HL-60/S4 treated with retinoic acid at 250 ng/mL for 4 days and 3 days (cell line): ENCODE results near the gene CEACAM18.

ENCODE experiments used
- in situ Hi-C: fragments of 300-500 bp; cut with MboI; formaldehyde crosslinking; loops from 2 replicates; pipeline ENCODE4 v1.7.0; 2022; ENCODE audit warnings: low sequenced_read_pairs

Gene CEACAM18

DNA sequence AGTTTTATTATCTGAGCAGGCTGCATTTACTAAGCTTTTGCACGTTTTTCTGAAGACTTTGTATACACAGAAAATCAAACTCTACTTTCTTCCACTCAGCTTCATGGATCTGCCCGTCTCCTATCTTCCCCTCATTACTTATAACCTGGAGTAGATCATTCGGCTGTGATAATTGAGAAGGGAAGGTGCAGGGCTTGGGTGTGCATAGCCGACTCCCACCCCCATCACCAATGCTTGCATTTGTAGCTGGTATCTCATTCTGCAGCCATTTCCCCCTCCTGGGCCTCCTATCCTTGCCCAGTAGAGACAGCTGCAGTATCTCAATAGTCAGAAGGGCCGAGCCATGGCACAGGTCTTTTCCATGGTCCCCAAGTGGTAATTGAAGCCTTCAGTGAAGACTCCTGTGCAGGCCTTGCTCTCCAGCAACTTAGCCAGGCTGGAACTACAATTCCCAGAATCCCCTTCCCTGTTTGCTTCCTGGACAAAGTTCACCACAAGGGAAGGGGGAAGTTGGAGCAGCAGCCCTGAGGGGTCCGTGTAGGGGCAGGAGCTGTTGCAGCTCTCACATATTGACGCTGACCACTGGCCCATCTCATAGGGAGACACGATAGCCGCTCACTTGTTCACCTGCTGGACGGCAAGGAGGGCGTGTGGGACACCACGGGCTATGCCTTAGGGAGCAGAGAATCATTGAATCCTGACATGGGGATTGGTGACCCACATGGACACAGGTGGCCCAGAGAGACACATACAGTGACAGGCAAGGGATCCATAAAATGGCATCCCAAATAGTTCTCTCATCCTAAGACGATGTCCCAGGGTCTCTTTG lies 18.0 kb upstream of the CEACAM18 start:
- in situ Hi-C loops, result loop anchor here (25.0 kb wide), 1 partner anchor 327 kb away; the partner anchor contains the start of gene FPR3

DNA sequence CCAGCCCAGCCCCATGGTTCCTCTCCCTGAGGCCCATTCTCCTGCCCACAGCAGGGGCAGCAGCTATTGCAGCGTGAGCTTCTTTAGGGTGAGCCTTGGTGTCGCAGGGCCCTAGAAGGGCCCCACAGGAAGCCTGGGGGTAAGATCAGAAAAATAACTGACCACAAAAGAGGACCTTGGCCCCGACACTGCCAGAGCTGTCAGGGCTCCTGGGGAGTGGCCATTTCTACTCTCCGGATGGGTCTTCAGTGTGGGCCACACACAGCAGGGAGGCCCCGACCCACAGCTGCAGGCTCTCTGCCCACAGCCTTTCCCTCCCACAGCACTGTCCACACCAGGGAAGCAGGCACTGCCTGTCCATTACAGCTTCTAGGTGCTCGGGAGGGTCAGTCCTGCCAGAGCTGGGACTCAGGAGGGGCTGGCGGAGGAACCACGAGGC lies 16.6 kb upstream of the CEACAM18 start:
- in situ Hi-C loops, result loop anchor here (25.0 kb wide), 1 partner anchor 326 kb away; the partner anchor contains the start of gene FPR3

DNA sequence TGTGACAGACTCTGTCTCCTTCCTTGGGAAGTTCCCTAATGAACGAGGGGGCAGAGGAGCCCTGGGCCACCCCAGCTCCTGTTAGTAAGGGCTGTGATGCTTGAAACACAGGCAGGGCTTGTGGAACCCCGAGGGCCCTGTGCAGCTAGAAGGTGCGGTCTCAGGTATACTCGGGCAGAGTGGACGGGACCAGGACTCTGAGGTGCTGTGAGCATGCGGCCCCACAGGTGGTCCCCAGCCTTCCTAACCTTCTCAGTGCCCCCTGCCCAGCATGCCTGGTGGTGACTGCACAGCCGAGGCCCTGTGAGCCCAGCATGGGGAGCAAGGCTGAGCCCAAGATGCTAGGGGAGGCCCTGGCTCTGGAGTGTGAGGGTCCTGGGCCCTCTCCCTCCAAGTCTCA lies 16.1 kb upstream of the CEACAM18 start:
- in situ Hi-C loops, result loop anchor here (25.0 kb wide), 1 partner anchor 325 kb away; the partner anchor contains the start of gene FPR3

DNA sequence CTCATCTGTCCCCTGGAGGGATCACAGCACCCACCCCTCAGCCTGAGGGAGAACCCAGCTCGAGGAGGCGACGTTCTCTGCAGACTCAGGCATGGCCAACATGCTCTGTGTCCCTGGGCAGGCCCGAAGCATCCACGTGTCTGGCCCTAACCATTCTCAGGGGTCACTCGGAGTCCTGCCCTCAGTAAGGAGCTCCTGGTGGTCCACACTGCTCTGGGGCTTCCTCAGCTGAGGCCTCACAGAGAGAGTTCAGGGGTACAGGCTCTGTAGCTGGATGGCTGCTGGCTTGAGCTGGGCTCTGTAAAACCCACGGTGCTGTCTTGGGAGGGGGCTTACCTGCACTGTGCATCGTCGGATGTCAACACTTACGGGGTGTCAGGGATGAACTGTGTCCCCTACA lies 15.7 kb upstream of the CEACAM18 start:
- in situ Hi-C loops, result loop anchor here (25.0 kb wide), 1 partner anchor 325 kb away; the partner anchor contains the start of gene FPR3

DNA sequence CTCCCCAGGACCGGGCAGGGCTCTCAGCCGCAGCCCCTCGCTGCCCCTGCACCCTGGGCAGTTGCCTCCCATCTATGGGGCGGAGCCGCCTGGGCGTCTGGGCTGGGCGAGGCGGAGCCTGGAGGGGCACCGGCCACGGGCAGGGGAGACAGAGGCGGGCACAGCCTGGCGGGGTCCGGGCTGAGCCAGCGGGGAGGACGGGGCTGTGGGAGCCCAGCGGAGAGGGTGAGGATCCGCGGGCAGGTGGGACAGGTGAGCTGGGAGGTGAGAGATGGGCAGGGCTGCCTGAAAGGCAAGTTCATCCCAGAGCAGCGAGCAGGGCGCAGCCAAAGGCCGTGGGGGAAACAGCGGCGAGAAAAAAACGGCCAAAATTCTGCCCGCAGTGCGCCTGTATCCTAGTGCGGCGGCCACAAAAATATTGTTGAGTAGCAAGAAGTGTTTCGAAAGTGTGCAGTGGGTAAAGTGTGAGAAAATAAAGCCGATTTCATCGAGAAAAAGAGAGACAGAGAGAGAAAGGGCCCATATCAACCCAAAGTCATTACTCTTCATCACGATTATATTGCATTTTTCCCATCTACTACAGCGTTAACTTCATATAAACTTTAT lies 14.3 kb upstream of the CEACAM18 start:
- in situ Hi-C loops, result loop anchor here (25.0 kb wide), 1 partner anchor 323 kb away; the partner anchor contains the start of gene FPR3

DNA sequence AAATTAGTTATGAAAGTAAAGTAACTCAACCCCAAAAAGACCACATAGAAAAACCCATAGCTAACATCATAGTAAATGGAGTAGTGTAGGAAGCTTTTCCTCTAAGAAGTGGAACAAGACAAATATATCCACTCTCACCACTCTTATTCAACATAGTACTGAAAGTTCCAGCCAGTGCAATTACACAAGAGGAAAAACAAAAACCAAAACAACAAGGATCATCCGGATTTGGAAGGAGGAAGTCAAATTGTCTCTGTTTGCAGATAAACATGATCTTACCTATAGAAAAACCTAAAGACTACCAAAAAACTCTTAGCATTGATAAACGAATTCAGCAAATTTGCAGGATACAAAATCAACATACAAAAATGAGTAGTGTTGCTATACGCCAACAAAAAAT lies 11.6 kb upstream of the CEACAM18 start:
- in situ Hi-C loops, result loop anchor here (25.0 kb wide), 1 partner anchor 321 kb away; the partner anchor contains the start of gene FPR3

DNA sequence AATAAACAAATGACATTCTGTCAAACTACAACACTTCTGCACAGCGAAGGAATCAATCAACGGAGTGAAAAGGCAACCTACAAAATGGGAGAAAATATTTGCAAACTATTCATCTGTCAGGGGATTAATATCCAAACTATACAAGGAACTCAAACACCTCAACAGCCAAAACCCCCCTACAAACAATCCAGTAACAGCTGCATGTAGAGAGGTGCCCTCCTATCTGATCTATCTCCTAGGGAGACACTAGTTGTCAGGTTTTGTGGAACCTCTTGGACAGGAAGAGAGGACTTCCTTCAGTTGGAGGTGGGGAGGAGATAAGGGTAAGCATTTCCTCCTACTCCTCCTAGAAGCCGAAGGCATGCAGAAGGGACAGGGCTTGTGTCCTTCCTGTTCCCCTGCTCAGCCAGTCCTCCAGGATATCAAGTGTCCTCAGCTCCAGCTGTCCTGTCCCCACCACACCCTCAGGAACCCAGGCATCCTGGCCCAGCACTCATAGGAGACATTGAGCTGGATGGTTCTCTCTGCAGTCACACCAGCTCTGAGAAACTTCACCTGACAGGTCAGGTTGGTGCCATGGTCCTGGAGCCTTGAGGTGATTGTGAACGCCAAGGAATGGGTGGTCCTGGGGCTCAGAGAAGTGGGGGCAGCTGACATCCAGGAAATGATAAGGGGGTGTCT lies 10.3 kb upstream of the CEACAM18 start:
- in situ Hi-C loops, result loop anchor here (25.0 kb wide), 1 partner anchor 319 kb away; the partner anchor contains the start of gene FPR3

DNA sequence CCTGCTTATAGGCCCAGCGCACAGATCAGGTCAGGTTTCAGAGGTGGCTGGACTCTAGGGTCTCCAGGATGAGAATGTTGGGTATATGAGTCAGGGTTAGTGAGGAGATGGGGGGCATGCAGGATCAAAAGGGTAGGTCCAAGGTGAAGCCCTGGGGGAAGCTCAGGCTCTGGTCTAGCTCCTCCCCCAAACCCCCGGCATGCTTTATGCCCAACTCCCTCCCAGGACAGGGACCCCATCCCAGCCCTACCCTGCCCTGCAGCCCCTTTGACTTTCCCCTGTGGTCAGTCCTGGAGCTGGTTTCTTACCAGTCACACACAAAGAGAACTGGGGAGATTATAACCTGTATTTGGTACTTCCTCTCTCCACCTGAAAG lies 9.8 kb upstream of the CEACAM18 start:
- in situ Hi-C loops, result loop anchor here (25.0 kb wide), 1 partner anchor 319 kb away; the partner anchor contains the start of gene FPR3

DNA sequence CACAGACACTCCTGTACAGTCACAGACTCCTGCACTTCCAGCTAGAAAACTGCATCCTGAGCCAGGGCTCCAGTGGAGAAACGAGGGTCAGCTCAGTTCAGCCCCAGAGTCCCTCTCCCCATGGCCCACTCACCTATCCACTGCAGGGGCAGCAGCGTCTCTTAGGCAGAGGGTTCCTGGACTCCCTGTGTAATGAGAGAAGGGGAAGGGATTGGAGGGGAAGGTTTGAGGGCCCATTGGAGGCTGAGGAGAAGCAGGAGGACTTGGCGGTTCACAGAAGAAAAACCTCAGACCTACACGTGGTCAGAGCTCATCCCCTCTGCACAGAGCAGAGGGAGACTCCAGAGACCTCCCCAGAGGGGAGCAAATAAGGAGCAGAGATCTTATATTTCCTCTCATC lies 9.2 kb upstream of the CEACAM18 start:
- in situ Hi-C loops, result loop anchor here (25.0 kb wide), 1 partner anchor 318 kb away; the partner anchor contains the start of gene FPR3

DNA sequence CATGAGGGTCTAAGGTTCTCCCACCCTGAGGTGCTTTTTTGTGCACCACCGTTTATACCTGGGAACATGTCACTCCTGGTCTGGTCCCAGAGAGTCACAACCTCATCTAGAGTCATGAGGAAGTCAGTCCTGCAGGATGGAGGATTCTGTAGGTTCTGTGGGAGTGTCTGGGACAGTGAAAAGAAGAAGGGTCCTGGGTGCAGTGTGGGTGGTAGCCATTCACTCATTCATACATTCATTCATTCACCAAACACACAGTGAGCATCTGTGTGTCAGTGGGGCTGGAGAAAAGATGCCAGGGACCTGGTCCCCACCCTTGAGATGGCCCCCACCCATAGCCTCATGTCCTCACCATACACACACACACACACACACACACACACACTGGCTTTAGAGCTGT lies 8.7 kb upstream of the CEACAM18 start:
- in situ Hi-C loops, result loop anchor here (25.0 kb wide), 1 partner anchor 318 kb away; the partner anchor contains the start of gene FPR3

DNA sequence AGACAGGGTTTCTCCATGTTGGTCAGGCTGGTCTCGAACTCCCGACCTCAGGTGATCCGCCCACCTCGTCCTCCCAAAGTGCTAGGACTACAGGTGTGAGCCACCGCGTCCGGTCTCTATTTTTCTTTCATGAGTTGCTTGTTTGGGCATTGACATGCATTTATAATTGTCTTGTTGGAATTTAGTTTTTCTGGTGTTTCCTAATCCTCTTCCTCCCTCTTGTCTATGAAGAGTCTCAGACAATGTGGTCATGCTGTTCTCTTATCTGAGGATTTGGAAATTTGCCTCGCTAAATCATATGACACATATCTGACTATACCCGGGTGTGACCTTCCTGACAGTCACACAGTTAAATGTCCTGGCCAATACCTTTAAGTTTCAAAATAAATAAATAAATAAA lies 7.4 kb upstream of the CEACAM18 start:
- in situ Hi-C loops, result loop anchor here (25.0 kb wide), 1 partner anchor 316 kb away; the partner anchor contains the start of gene FPR3

DNA sequence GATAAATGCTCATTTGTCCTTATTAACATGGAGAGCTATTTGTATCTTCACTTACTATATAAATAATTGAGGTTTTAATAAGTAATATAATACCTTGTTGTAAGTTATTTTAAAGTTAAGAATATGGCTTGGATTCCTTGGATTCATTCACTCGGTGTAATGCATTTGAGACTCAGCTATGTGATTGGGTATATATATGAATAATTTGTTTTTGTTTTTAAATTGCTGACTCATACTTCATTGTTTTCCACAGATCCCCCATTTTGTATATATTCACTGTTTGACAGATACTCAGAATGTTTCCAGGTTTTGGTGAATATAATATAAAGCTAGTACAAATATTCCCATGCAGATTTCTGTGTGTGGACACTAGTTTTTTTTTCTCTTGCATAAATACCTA lies 6.8 kb upstream of the CEACAM18 start:
- in situ Hi-C loops, result loop anchor here (25.0 kb wide), 1 partner anchor 316 kb away; the partner anchor contains the start of gene FPR3

DNA sequence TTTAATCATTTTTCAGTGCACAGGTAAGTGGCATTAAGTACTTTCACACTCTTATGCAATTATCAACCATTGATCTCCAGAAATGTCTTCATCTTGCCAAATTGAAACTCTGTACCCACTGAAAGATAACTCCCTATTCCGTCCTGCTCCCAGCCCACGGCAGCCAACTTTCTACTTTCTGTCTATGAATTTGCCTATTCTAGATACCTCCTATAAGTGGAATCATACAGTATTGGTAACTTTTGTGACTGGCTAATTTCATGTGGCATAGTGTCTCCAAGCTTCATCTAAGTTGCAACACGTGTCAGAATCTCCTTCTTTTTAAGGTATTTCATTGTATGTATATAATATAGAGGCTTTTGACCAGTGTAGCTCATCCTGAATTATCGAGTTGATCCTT lies 5.7 kb upstream of the CEACAM18 start:
- in situ Hi-C loops, result loop anchor here (25.0 kb wide), 1 partner anchor 315 kb away; the partner anchor contains the start of gene FPR3

DNA sequence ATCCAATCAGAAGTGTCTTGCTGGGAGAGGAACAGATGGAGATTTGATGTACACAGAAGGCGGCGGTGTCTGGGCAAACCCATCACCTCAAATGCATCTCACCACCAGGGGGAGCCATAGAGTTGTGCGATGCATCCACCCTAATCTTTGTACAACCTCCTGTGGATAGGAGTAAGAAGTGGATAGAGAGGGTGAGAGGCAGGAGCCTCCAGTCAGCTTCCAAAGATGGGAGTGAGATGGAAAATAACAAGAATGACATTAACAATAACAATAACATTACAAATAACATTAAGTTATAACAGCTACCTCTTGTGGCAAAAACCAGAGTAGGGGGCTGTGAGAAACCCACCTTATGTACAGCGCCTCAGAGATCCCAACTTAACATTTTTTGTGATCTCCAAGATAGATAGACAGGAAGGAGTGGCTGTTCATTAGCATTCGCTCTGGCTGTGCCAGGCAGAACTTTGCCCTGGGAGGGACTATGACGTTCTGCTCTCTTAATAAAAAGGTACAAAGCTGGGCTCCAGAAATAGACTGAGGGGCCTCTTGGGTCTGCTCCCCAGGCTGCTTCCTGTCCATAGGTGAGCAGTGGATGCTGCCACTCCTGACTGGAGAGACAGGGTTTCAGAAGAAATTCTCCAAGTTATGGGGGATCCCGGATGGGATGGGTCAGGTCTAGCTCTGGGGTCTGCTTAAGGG lies 5.2 kb upstream of the CEACAM18 start:
- in situ Hi-C loops, result loop anchor here (25.0 kb wide), 1 partner anchor 314 kb away; the partner anchor contains the start of gene FPR3

DNA sequence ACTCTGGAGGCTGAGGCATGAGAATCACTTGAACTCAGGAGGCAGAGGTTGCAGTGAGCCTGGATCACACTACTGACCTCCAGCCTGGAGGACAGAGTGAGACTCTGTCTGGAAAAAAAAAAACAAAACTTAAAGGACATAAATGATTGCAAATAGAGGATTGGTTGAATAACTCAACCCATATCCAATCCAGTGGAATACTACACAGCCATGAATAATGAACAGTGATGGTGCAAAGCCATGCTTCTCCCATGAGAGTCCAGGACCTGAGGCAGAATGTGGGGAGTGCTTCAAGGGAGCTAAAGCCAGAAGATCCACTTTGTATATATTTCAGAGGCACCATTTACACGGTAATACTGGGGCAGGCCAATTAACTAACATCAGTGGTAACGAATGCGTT lies 2.2 kb upstream of the CEACAM18 start:
- in situ Hi-C loops, result no loop called here

DNA sequence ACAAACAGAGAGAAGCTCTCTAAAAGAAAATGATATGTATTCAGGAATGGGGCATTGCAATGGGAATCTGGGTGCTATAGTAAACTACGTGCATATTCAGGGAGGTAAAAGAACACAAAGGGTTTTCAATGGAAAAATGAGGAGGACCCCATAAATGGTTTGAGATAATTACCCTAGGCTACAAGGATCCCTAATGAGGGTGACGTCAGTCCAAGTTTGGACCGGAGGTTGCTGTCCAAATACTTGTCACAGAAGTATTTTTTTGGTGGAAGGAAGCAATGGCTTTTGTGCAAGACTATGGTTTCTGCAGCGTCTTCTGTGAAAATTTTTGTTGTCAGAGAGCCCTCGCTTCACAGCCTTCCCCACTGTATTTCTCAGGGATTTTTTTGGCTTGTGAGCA lies 995 bp upstream of the CEACAM18 start:
- in situ Hi-C loops, result no loop called here

DNA sequence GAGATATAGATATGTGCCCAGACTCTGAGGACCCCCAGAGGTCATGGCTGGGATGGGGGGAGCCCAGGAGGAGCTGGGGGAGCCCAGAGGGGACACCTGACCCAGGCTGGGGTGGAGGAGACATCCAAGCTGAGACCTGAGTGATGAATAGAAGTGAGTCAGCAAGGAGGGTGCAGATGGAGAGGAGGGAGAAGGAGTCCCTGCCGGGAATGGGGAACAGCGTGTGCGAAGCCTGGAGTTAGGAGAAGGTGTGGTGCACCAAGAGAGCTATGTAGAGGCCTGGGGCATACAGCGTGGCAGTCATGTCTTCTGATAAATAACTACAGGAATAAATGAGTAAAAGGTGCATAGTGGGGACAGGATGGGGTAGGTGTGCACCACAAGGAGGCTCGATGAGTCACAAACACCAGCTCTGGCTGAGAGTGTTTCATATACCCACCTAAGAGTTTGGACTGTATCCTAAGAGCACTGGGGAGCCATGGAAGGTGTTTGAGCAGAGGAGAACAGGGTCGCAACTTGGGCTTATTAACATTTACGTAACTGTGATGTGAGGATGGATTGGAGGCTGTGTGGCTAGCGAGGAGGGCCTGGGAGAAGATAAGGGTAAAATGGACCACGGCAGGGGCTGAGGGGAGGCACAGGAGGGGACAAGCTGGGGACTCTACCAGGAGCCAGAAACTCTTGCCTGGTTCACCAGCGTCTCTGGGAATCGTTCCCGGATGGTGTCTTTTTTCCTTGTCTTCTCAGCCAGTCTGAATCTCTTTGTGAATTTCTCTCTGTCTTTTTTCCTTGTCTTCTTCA lies 1.4 kb downstream of the CEACAM18 start:
- in situ Hi-C loops, result no loop called here

DNA sequence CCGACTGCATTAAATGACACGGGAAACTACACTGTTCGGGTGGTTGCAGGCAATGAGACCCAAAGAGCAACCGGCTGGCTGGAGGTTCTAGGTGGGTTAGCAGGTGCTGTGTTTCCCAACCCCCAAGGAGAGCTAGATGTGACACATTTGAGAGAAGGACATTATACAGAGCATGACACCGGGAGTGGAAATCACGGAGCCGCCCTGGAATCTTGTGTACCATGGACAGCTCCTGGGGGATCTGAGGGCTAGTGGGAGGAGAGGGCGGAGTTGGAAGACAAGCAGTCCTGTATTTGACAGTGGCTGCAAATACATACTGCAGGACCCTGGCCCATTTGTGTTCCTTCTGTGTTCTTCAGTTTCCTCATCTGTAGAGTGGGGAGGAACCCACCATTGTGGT lies 2.3 kb downstream of the CEACAM18 start:
- in situ Hi-C loops, result no loop called here

DNA sequence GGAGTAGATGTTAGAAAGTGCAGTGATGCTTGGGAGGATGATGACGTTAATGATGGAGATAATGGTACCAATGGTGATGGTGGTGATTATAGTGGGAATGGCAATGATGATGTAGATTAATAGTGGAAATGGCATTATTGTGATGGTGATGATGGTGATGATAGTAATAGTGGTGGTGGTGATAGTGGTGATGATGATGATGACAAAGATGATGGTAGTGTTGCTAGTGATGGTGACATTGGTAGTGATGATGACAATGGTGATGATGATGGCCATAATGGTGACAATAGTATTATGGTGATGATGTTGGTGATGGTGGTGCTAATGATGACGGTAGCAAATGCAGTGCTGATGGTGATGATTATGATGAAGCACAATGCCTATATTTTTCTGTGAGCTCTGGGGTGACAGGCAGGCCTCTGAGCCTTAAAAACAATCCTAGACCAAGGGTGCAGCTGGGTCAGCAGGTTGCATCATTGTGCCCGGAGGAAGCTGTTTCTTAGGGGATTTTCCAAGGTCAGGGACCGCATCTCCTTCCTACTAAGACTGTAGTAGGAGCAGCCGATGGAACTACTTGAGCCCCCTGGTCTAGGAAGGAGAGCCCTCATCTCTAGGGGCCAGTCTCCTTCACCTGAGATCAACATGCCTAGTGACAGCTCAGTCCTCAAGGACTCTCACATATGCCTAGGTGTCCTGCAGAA lies 7.8 kb downstream of the CEACAM18 start:
- in situ Hi-C loops, result no loop called here
